22Rv1 (cell line): Measurements from ENCODE around the gene C1QTNF1.
"Not testable (repeated sequence)": the region's sequence is repeated elsewhere in the genome, so short reads cannot be mapped to it uniquely, and the experiment has no call there.

Experiments
- H3K27ac ChIP-seq: fragments of 450-650 bp; 2 replicates; pipeline ENCODE4 v1.5.1; 2017
- CTCF ChIP-seq: fragments of 450-650 bp; IDR thresholded peaks from 2 replicates; pipeline ENCODE4 v1.5.1; 2017; ENCODE audit warnings: mild to moderate bottlenecking
- ZFX ChIP-seq: fragments of 450-650 bp; IDR thresholded peaks from 2 replicates; pipeline ENCODE4 v1.6.1; 2017; ENCODE audit warnings: antibody characterized with exemption, borderline replicate concordance

C1QTNF1 gene

GRCh38 chr17:79026376-79027273 is 2.7 kb downstream of the C1QTNF1 start:
- peak overlapping the region; percentile 63 for H3K27ac ChIP-seq
- TF ChIP-seq ZFX (no peak), CTCF (no peak)

GRCh38 chr17:79027274-79027924 is 3.4 kb downstream of the C1QTNF1 start:
- no peak for TF ChIP-seq ZFX
- no peak for TF ChIP-seq CTCF
- H3K27ac ChIP-seq, result peak overlapping the region; percentile 63

GRCh38 chr17:79027925-79028491 is 4.0 kb downstream of the C1QTNF1 start:
- no peak for TF ChIP-seq ZFX
- TF ChIP-seq CTCF, result no peak
- no peak overlapping the region for H3K27ac ChIP-seq

GRCh38 chr17:79028496-79029326 is 4.7 kb downstream of the C1QTNF1 start:
- TF ChIP-seq CTCF (peak; percentile 52), ZFX (no peak)
- H3K27ac ChIP-seq, result no peak overlapping the region

- no peak overlapping the region for H3K27ac ChIP-seq
- TF ChIP-seq ZFX (no peak), CTCF (no peak)
Observed at GRCh38 chr17:79029327-79030009, 5.5 kb downstream of the C1QTNF1 start.

- not testable (repeated sequence) for H3K27ac ChIP-seq
Observed at GRCh38 chr17:79030636-79031035, 6.7 kb downstream of the C1QTNF1 start.
